ENCODE results near the gene HMGN3. TPM values are rescaled to one million over a fixed set of nuclear protein-coding genes. Genes with fewer than 3 reads are reported as not detected.
A peak's percentile ranks its signal among the peaks of the same experiment; 100 is the strongest.

The HMGN3 gene
- total RNA-seq, 1 experiment from 2014 or later: 113 TPM

DNA sequence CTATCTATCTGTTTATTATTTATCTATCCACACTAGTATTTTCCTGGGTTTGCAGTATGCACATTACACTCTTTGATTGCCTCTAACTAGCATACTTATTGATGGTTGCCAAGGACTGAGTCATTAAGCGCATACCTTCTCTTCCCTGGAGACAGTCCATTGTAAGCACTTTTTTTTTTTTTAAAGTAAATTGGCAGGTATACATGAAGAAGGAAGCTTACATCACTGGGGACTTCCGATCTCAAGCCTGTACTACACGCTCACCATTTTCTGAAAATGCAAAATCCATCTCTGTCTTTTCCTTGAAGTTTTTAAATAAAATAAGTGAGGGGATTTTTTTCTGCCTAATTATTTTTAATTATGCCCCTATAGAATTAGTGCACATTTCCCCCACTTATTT lies 63.5 kb downstream of the HMGN3 start:
- peak overlapping the region; percentile 38; the same call in 1 of the 2 replicates for H3K4me3 ChIP-seq (ENCODE audit: low read length)
- H3K9me3 ChIP-seq (ENCODE audit: low read length): no peaks in the 10 kb centered on the region
- CTCF ChIA-PET: no interaction called here
- no peaks in the 10 kb centered on the region for H3K9me2 ChIP-seq (replicated peaks; ENCODE audit: low read length)
- no peaks in the 10 kb centered on the region for H4K20me1 ChIP-seq (ENCODE audit: low read length)
- peaks cover 12% of the 10 kb centered on the region for H3K4me1 ChIP-seq (ENCODE audit: insufficient read depth, low read length)
- H3K27ac ChIP-seq (ENCODE audit: low read length): no peak overlapping the region
- POLR2A ChIA-PET (ENCODE audit: unreplicated experiment): no interaction called here
- no peaks in the 10 kb centered on the region for H3K79me2 ChIP-seq (ENCODE audit: low read length)
- no peaks in the 10 kb centered on the region for H3F3A ChIP-seq (ENCODE audit: low read length, unreplicated experiment)
- ATAC-seq (peak; percentile 90), DNase-seq (peak; percentile 76)
- TF ChIP-seq, protein P1, sequence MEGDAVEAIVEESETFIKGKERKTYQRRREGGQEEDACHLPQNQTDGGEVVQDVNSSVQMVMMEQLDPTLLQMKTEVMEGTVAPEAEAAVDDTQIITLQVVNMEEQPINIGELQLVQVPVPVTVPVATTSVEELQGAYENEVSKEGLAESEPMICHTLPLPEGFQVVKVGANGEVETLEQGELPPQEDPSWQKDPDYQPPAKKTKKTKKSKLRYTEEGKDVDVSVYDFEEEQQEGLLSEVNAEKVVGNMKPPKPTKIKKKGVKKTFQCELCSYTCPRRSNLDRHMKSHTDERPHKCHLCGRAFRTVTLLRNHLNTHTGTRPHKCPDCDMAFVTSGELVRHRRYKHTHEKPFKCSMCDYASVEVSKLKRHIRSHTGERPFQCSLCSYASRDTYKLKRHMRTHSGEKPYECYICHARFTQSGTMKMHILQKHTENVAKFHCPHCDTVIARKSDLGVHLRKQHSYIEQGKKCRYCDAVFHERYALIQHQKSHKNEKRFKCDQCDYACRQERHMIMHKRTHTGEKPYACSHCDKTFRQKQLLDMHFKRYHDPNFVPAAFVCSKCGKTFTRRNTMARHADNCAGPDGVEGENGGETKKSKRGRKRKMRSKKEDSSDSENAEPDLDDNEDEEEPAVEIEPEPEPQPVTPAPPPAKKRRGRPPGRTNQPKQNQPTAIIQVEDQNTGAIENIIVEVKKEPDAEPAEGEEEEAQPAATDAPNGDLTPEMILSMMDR (conservative IDR thresholded peaks at IDR 0.05; ENCODE audit: low read depth, low read length): no peak
- no peak for TF ChIP-seq EZH2phosphoT487 (IDR thresholded peaks at IDR 0.05; ENCODE audit: borderline replicate concordance, low read length)
- no peak for TF ChIP-seq EZH2 (IDR thresholded peaks at IDR 0.05; ENCODE audit: low read length, unreplicated experiment)
- intact Hi-C loops (cut with micrococcal nuclease): loop anchor here (10.0 kb wide), 1 partner anchor 96 kb away; the partner anchor contains the start of gene PHIP
- peak overlapping the region; percentile 81 for H2AFZ ChIP-seq (ENCODE audit: low read length)
- no TSS peak for BruUV-seq (replicated peaks)
- peak overlapping the region; percentile 67 for H3K4me2 ChIP-seq (ENCODE audit: low read length)
- H3K27me3 ChIP-seq (ENCODE audit: low read length): no peaks in the 10 kb centered on the region
- no peaks in the 10 kb centered on the region for H3K36me3 ChIP-seq (ENCODE audit: low read depth, low read length)
- no peak overlapping the region for H3K9ac ChIP-seq (ENCODE audit: low read length)

DNA sequence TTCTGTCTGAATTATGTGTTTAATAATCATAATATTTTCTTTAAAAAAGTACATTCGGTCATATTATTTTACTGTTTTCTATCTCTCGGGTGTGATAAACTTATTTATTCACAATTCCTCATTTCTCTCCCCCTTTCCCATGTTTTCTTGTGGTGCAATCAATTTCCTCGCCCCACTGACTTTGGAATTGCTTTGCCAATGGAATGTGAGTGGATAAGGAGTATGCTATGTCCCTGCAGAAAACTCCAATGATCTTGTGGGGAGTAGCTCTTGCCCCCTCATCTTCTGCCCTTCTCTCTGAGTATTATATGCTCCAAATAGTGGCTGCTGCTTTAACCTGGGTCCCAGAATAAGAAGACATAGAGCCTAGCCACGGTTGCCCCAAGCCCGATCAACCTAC lies 64.1 kb downstream of the HMGN3 start:
- intact Hi-C loops (cut with micrococcal nuclease): loop anchor here (10.0 kb wide), 1 partner anchor 96 kb away; the partner anchor contains the start of gene PHIP
- Histone ChIP-seq H4K20me1 (ENCODE audit: low read length) (no peaks in the 10 kb centered on the region), H3F3A (ENCODE audit: low read length, unreplicated experiment) (no peaks in the 10 kb centered on the region), H3K4me3 (ENCODE audit: low read length) (no peak overlapping the region), H3K9me3 (ENCODE audit: low read length) (no peaks in the 10 kb centered on the region), H3K4me2 (ENCODE audit: low read length) (peak overlapping the region; percentile 67; the same call in 1 of the 2 replicates), H2AFZ (ENCODE audit: low read length) (no peak overlapping the region), H3K4me1 (ENCODE audit: insufficient read depth, low read length) (peaks cover 12% of the 10 kb centered on the region), H3K27ac (ENCODE audit: low read length) (no peak overlapping the region), H3K36me3 (ENCODE audit: low read depth, low read length) (no peaks in the 10 kb centered on the region), H3K27me3 (ENCODE audit: low read length) (no peaks in the 10 kb centered on the region), H3K9me2 (replicated peaks; ENCODE audit: low read length) (no peaks in the 10 kb centered on the region), H3K9ac (ENCODE audit: low read length) (no peak overlapping the region), H3K79me2 (ENCODE audit: low read length) (no peaks in the 10 kb centered on the region)
- peak; percentile 16 for ATAC-seq
- no peak for TF ChIP-seq EZH2phosphoT487 (IDR thresholded peaks at IDR 0.05; ENCODE audit: borderline replicate concordance, low read length)
- TF ChIP-seq EZH2 (IDR thresholded peaks at IDR 0.05; ENCODE audit: low read length, unreplicated experiment): no peak
- TF ChIP-seq, protein P1 (conservative IDR thresholded peaks at IDR 0.05; ENCODE audit: low read depth, low read length): no peak
- POLR2A ChIA-PET (ENCODE audit: unreplicated experiment): no interaction called here
- CTCF ChIA-PET: no interaction called here
- DNase-seq: no peak
- BruUV-seq (replicated peaks): no TSS peak

DNA sequence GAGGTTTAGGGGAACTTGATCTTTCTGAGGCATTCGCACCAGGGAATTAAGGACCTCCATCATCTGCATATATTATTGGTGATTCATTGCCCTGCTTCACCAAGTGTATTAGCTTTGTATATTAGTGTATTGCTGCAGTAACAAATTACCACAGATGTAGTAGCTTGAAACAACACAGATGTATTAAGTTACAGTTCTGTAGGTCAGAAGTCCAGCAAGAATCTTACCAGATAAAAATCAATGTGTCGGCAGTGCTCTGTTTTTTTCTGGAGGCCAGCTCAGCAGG lies 65.8 kb downstream of the HMGN3 start:
- H2AFZ ChIP-seq (ENCODE audit: low read length): no peak overlapping the region
- H3K9me2 ChIP-seq (replicated peaks; ENCODE audit: low read length): no peaks in the 10 kb centered on the region
- H3K79me2 ChIP-seq (ENCODE audit: low read length): no peaks in the 10 kb centered on the region
- no peaks in the 10 kb centered on the region for H4K20me1 ChIP-seq (ENCODE audit: low read length)
- no peak overlapping the region for H3K4me3 ChIP-seq (ENCODE audit: low read length)
- no peaks in the 10 kb centered on the region for H3K36me3 ChIP-seq (ENCODE audit: low read depth, low read length)
- peaks cover 12% of the 10 kb centered on the region for H3K4me1 ChIP-seq (ENCODE audit: insufficient read depth, low read length)
- intact Hi-C loops (cut with micrococcal nuclease): no loop called here
- no peak overlapping the region for H3K27ac ChIP-seq (ENCODE audit: low read length)
- H3K9me3 ChIP-seq (ENCODE audit: low read length): no peaks in the 10 kb centered on the region
- H3F3A ChIP-seq (ENCODE audit: low read length, unreplicated experiment): no peaks in the 10 kb centered on the region
- no peak overlapping the region for H3K4me2 ChIP-seq (ENCODE audit: low read length)
- POLR2A ChIA-PET (ENCODE audit: unreplicated experiment): no interaction called here
- CTCF ChIA-PET: no interaction called here
- no peaks in the 10 kb centered on the region for H3K27me3 ChIP-seq (ENCODE audit: low read length)
- no peak for TF ChIP-seq EZH2 (IDR thresholded peaks at IDR 0.05; ENCODE audit: low read length, unreplicated experiment)
- TF ChIP-seq EZH2phosphoT487 (IDR thresholded peaks at IDR 0.05; ENCODE audit: borderline replicate concordance, low read length): no peak
- TF ChIP-seq, protein P1 (conservative IDR thresholded peaks at IDR 0.05; ENCODE audit: low read depth, low read length): no peak
- no peak overlapping the region for H3K9ac ChIP-seq (ENCODE audit: low read length)
- ATAC-seq: no peak
- no peak for DNase-seq
- no TSS peak for BruUV-seq (replicated peaks)
